22Rv1 (cell line): ENCODE data around the gene PVR.

Experiments used
- ZFX ChIP-seq: fragments of 450-650 bp; IDR thresholded peaks from 2 replicates; pipeline ENCODE4 v1.6.1; 2017; ENCODE audit warnings: antibody characterized with exemption, borderline replicate concordance
- TF ChIP-seq, protein P1 (sequence below): fragments of 450-650 bp; IDR thresholded peaks from 2 replicates; pipeline ENCODE4 v1.5.1; 2017; ENCODE audit warnings: mild to moderate bottlenecking

DNA sequence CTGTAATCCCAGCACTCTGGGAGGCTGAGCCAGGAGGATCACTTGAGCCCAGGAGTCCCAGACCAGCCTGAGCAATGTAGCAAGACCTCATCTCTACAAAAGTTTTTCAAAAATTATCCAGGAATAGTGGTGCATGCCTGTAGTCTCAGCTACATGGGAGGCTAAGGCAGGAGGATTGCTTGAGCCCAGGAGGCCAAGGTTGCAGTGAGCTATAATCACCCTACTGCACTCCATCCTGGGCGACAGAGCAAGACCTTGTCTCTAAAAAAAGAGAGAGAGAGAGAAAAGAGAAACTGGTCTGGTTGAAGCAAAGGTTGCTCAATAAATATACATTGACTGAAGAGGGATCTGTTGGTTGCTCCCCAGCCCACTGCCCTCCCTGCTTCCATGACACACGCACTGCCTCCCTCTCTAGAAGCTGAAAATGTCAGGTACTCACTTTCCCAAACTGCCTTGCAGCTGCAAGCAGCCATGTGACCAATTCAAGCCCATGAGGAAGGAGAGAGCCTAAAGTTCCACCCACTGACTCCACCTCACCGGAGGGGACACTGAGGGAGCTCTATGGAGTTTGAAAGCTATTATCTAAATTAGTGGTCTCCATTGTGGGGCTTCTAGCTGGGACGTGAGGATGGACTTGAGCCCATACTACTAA is 69.3 kb downstream of the PVR start:
- TF ChIP-seq, protein P1, sequence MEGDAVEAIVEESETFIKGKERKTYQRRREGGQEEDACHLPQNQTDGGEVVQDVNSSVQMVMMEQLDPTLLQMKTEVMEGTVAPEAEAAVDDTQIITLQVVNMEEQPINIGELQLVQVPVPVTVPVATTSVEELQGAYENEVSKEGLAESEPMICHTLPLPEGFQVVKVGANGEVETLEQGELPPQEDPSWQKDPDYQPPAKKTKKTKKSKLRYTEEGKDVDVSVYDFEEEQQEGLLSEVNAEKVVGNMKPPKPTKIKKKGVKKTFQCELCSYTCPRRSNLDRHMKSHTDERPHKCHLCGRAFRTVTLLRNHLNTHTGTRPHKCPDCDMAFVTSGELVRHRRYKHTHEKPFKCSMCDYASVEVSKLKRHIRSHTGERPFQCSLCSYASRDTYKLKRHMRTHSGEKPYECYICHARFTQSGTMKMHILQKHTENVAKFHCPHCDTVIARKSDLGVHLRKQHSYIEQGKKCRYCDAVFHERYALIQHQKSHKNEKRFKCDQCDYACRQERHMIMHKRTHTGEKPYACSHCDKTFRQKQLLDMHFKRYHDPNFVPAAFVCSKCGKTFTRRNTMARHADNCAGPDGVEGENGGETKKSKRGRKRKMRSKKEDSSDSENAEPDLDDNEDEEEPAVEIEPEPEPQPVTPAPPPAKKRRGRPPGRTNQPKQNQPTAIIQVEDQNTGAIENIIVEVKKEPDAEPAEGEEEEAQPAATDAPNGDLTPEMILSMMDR: no peak
- TF ChIP-seq ZFX: no peak
